ENCODE measurements around the gene BPIFB1. TPM values are rescaled to one million over a fixed set of nuclear protein-coding genes. Genes with fewer than 3 reads are reported as not detected.

The BPIFB1 gene
- total RNA-seq, 3 donors from 2014 or later: 0.66 to 1.0 TPM; not detected in 1

DNA sequence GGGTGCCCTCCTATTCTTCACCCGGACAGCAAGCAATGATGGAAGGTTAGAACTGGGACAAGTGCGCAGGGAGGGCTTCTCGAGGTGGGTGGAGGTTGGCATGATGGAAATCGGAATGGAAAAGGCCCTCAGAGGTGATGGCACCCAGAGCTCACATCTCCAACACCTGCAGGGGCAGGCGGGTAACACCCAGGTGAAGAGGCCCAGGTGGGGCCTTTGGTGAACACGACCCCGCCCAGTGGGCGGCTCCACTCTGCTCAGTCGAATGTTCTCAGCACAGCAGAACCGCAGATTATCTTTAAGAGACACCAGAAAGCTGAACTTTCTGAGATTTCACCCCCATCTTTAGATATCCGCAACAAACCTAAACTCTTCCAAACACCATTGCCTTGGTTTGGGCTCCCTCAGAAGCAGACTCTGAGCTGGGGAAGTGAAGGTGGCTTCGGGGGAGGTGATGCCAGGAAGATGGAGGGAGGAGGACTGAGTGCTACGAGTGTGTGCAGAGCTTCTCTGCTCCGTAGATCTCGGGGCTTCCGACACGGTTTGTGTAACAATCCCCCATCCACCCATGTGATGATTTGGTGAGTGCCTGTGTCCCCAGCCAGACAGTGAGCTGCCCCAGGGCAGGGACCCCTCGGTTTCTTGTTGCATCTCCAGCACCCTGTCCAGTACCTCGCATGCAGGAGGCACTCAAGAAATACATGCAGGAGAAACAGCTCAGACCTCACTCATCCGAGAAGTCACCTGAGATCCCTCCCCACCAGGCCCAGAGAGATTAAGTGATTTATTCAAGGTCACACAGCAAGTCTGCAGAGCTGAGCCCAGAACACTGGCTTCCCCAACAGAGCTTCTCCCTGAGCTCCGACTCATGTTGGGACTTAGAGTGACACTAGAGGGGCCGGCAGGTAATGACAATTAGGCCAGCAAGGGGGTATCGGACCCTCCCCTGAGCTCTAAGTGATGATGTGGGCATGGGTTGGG lies 45.4 kb downstream of the BPIFB1 start:
- H3K36me3 ChIP-seq: no peaks in the 10 kb centered on the region
- DNase-seq (ENCODE audit: low spot score in 2 of 2): no peak
- H3K9me3 ChIP-seq: no peaks in the 10 kb centered on the region
- intact Hi-C loops (cut with DNase I; ENCODE audit: low total_unique reads): no loop called here
- no peak overlapping the region for H3K4me3 ChIP-seq
- TF ChIP-seq POLR2A (IDR thresholded peaks at IDR 0.05) (no peak), POLR2AphosphoS5 (IDR thresholded peaks at IDR 0.05) (no peak)
- TF ChIP-seq, protein P1, sequence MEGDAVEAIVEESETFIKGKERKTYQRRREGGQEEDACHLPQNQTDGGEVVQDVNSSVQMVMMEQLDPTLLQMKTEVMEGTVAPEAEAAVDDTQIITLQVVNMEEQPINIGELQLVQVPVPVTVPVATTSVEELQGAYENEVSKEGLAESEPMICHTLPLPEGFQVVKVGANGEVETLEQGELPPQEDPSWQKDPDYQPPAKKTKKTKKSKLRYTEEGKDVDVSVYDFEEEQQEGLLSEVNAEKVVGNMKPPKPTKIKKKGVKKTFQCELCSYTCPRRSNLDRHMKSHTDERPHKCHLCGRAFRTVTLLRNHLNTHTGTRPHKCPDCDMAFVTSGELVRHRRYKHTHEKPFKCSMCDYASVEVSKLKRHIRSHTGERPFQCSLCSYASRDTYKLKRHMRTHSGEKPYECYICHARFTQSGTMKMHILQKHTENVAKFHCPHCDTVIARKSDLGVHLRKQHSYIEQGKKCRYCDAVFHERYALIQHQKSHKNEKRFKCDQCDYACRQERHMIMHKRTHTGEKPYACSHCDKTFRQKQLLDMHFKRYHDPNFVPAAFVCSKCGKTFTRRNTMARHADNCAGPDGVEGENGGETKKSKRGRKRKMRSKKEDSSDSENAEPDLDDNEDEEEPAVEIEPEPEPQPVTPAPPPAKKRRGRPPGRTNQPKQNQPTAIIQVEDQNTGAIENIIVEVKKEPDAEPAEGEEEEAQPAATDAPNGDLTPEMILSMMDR (IDR thresholded peaks at IDR 0.05): no peak
- H3K27me3 ChIP-seq: peaks cover 0 to 7% of the 10 kb centered on the region in 2 donors
- H3K4me1 ChIP-seq: no peaks in the 10 kb centered on the region
- no peak overlapping the region for H3K27ac ChIP-seq

DNA sequence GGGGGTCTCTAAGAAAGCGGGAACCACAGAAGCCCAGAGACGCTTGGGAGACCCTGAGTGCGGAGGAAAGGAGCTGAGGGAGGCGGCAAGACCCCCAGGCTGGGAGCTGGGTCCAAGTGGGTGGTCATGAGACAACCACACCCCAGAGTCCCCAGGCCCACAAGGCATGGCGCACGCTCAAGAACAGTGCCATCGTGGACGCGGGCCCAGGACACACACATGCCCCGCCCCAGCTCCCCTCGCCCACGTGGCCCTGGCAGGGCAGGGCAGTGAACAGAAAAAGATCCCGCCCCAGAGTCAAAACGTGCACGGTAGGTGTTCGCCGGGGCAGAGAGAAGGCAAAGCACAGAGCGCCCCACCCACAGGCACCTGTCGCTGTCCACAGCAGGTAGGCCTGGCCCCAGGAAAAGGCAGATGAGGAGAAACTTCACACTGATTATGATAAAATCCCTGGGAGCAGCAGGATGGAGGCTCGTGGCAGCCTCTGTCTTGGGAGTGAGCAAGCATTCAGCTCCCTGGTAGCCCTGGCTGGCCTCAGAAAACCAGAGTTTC lies 50.0 kb downstream of the BPIFB1 start:
- H3K4me1 ChIP-seq: no peaks in the 10 kb centered on the region
- TF ChIP-seq, protein P1 (IDR thresholded peaks at IDR 0.05): no peak
- TF ChIP-seq POLR2A (IDR thresholded peaks at IDR 0.05): no peak
- no peak for TF ChIP-seq POLR2AphosphoS5 (IDR thresholded peaks at IDR 0.05)
- H3K4me3 ChIP-seq: no peak overlapping the region
- no peaks in the 10 kb centered on the region for H3K9me3 ChIP-seq
- DNase-seq (ENCODE audit: low spot score in 2 of 2): no peak
- peaks cover 0 to 7% of the 10 kb centered on the region in 2 donors for H3K27me3 ChIP-seq
- H3K27ac ChIP-seq: no peak overlapping the region
- no peaks in the 10 kb centered on the region for H3K36me3 ChIP-seq
- intact Hi-C loops (cut with DNase I; ENCODE audit: low total_unique reads): no loop called here

DNA sequence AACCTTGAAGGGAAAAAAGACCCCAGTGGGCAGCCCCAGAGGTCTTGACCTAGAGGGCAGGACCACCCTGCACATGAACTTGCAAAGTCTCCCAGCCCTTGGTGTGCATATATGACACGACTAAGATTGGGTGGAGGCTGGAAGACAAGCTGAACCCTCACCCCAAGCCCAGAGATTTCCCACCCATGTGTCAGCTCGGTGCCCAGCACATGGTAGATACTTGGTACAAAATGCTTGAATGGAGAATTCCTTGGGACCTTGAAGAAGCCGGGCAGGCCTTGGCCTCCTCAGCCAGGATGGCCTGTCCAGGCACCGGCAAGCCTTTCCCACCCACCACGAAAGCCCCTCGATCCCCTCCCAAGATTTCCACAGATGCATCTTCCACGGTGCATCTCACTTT lies 50.6 kb downstream of the BPIFB1 start:
- H3K27me3 ChIP-seq: peaks cover 0 to 7% of the 10 kb centered on the region in 2 donors
- no peak overlapping the region for H3K4me3 ChIP-seq
- no peaks in the 10 kb centered on the region for H3K36me3 ChIP-seq
- no peaks in the 10 kb centered on the region for H3K9me3 ChIP-seq
- no peak overlapping the region for H3K27ac ChIP-seq
- no peaks in the 10 kb centered on the region for H3K4me1 ChIP-seq
- TF ChIP-seq POLR2A (IDR thresholded peaks at IDR 0.05) (no peak), POLR2AphosphoS5 (IDR thresholded peaks at IDR 0.05) (no peak)
- TF ChIP-seq, protein P1 (IDR thresholded peaks at IDR 0.05): no peak
- intact Hi-C loops (cut with DNase I; ENCODE audit: low total_unique reads): no loop called here
- no peak for DNase-seq (ENCODE audit: low spot score in 2 of 2)

DNA sequence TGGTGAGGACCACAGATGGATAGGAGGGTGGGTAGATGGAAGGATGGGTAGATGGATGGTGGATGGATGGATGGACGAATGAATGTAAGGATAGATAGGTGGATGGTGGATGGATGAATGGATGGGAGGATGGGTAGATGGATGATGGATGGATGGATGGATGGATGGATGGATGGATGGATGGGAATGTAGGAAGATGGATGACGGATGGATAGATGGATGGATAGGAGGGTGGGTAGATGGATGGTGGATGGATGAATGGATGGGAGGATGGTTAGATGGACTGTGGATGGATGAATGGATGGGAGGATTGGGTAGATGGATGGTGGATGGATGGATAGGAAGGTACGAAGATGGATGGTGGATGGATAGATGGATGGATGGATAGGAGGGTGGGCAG lies 51.1 kb downstream of the BPIFB1 start:
- Histone ChIP-seq H3K9me3 (no peaks in the 10 kb centered on the region), H3K36me3 (no peaks in the 10 kb centered on the region), H3K27ac (no peak overlapping the region), H3K4me3 (no peak overlapping the region), H3K27me3 (peaks cover 0 to 7% of the 10 kb centered on the region in 2 donors), H3K4me1 (no peaks in the 10 kb centered on the region)
- no peak for TF ChIP-seq POLR2A (IDR thresholded peaks at IDR 0.05)
- TF ChIP-seq, protein P1 (IDR thresholded peaks at IDR 0.05): no peak
- no peak for TF ChIP-seq POLR2AphosphoS5 (IDR thresholded peaks at IDR 0.05)
- DNase-seq (ENCODE audit: low spot score in 2 of 2): no peak
- intact Hi-C loops (cut with DNase I; ENCODE audit: low total_unique reads): no loop called here

DNA sequence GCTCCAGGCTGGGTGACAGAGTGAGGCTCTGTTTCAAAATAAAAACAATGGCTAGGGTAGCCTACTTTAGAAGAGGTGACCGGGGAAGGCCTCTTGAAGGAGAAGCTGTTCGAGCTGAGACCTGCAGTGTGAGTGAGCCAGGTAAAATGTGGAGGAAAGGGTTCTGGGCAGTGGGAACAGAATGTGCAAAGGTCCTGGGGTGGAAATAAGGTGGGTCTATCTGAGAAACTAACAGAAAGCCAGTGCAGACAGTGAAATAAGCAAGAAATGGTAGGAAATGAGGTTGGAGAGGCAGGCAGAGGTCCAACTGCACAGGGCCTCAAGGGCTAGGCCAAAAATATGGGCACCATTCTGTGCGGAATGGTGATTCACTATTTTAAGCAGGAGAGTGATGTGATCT lies 53.4 kb downstream of the BPIFB1 start:
- H3K27ac ChIP-seq: no peak overlapping the region
- H3K27me3 ChIP-seq: no peaks in the 10 kb centered on the region
- H3K4me1 ChIP-seq: no peaks in the 10 kb centered on the region
- H3K4me3 ChIP-seq: no peak overlapping the region
- TF ChIP-seq POLR2A (IDR thresholded peaks at IDR 0.05) (no peak), POLR2AphosphoS5 (IDR thresholded peaks at IDR 0.05) (no peak)
- TF ChIP-seq, protein P1 (IDR thresholded peaks at IDR 0.05): no peak
- intact Hi-C loops (cut with DNase I; ENCODE audit: low total_unique reads): no loop called here
- no peak for DNase-seq (ENCODE audit: low spot score in 2 of 2)
- H3K9me3 ChIP-seq: no peaks in the 10 kb centered on the region
- H3K36me3 ChIP-seq: no peaks in the 10 kb centered on the region

Data from breast epithelium (tissue), 4 donors.